Measurements from ENCODE around the gene KMT5C. TPM values are rescaled to one million over a fixed set of nuclear protein-coding genes. Genes with fewer than 3 reads are reported as not detected.
"Not testable (repeated sequence)": the region's sequence is repeated elsewhere in the genome, so short reads cannot be mapped to it uniquely, and the experiment has no call there.

Gene KMT5C
- total RNA-seq, 2 donors from 2014 or later = 10.2 to 25.2 TPM

GRCh38 chr19:55322204-55322885 lies 17.3 kb upstream of the KMT5C start:
- no peak overlapping the region for H3K4me3 ChIP-seq
- H3K27ac ChIP-seq = no peak overlapping the region
- H3K27me3 ChIP-seq (replicated peaks; ENCODE audit: insufficient read depth) = no peaks in the 10 kb centered on the region
- ATAC-seq (ENCODE audit: insufficient number of reproducible peaks, low FRiP score, low read depth) (no peak), DNase-seq (ENCODE audit: low spot score) (no peak)
- H3K4me1 ChIP-seq (ENCODE audit: control insufficient read depth in 1 of 2, low read depth in 2 of 2) = no peaks in the 10 kb centered on the region
- no peaks in the 10 kb centered on the region for H3K9me3 ChIP-seq
- no peak for TF ChIP-seq CTCF (IDR thresholded peaks at IDR 0.05)
- H3K36me3 ChIP-seq = no peaks in the 10 kb centered on the region

GRCh38 chr19:55324662-55325061 lies 15.0 kb upstream of the KMT5C start:
- H3K27ac ChIP-seq = peak overlapping the region in 1 of 2 donors; percentile 12

GRCh38 chr19:55325172-55325571 lies 14.5 kb upstream of the KMT5C start, which contains the start of gene TMEM150B:
TSS of gene TMEM150B (minus strand) at chr19:55325341. CDS start at chr19:55321036, 4,305 bp downstream.
- Histone ChIP-seq H3K4me1 (ENCODE audit: control insufficient read depth in 1 of 2, low read depth in 2 of 2) (peaks cover 0 to 3% of the 10 kb centered on the region in 2 donors), H3K4me3 (peak within 1 kb of the TSS; percentile 32), H3K36me3 (no peaks in the 10 kb centered on the region), H3K27me3 (replicated peaks; ENCODE audit: insufficient read depth) (no peaks in the 10 kb centered on the region), H3K9me3 (no peaks in the 10 kb centered on the region), H3K27ac (peak within 1 kb of the TSS in 1 of 2 donors; percentile 12)
- ATAC-seq (ENCODE audit: insufficient number of reproducible peaks, low FRiP score, low read depth) (no peak), DNase-seq (ENCODE audit: low spot score) (no peak)
- TF ChIP-seq CTCF (IDR thresholded peaks at IDR 0.05) = no peak

More at GRCh38 chr19:55324662-55325061, 15.0 kb upstream of the KMT5C start:
- Histone ChIP-seq H3K4me3 (peak overlapping the region; percentile 32), H3K9me3 (no peaks in the 10 kb centered on the region), H3K4me1 (ENCODE audit: control insufficient read depth in 1 of 2, low read depth in 2 of 2) (peaks cover 0 to 3% of the 10 kb centered on the region in 2 donors), H3K36me3 (no peaks in the 10 kb centered on the region), H3K27me3 (replicated peaks; ENCODE audit: insufficient read depth) (no peaks in the 10 kb centered on the region)
- no peak for TF ChIP-seq CTCF (IDR thresholded peaks at IDR 0.05)
- DNase-seq (ENCODE audit: low spot score) = no peak
- ATAC-seq (ENCODE audit: insufficient number of reproducible peaks, low FRiP score, low read depth) = no peak

- not testable (repeated sequence) for H3K4me1 ChIP-seq (ENCODE audit: control insufficient read depth in 1 of 2, low read depth in 2 of 2); H3K36me3 ChIP-seq; DNase-seq (ENCODE audit: low spot score); H3K4me3 ChIP-seq; H3K27ac ChIP-seq; H3K27me3 ChIP-seq (replicated peaks; ENCODE audit: insufficient read depth); ATAC-seq (ENCODE audit: insufficient number of reproducible peaks, low FRiP score, low read depth); H3K9me3 ChIP-seq
Measured at GRCh38 chr19:55328774-55329318, 10.8 kb upstream of the KMT5C start.

- not testable (repeated sequence) for H3K9me3 ChIP-seq; H3K27me3 ChIP-seq (replicated peaks; ENCODE audit: insufficient read depth); H3K4me3 ChIP-seq; H3K4me1 ChIP-seq (ENCODE audit: control insufficient read depth in 1 of 2, low read depth in 2 of 2); H3K36me3 ChIP-seq; DNase-seq (ENCODE audit: low spot score); ATAC-seq (ENCODE audit: insufficient number of reproducible peaks, low FRiP score, low read depth); H3K27ac ChIP-seq
Measured at GRCh38 chr19:55329791-55330190, 9.9 kb upstream of the KMT5C start.

- no peak overlapping the region for H3K4me3 ChIP-seq
- H3K27ac ChIP-seq = no peak overlapping the region
- ATAC-seq (ENCODE audit: insufficient number of reproducible peaks, low FRiP score, low read depth) (no peak), DNase-seq (ENCODE audit: low spot score) (no peak)
- TF ChIP-seq CTCF (IDR thresholded peaks at IDR 0.05) = no peak
- no peaks in the 10 kb centered on the region for H3K9me3 ChIP-seq
- no peaks in the 10 kb centered on the region for H3K36me3 ChIP-seq
- H3K4me1 ChIP-seq (ENCODE audit: control insufficient read depth in 1 of 2, low read depth in 2 of 2) = peaks cover 0 to 6% of the 10 kb centered on the region in 2 donors
- H3K27me3 ChIP-seq (replicated peaks; ENCODE audit: insufficient read depth) = no peaks in the 10 kb centered on the region
Measured at GRCh38 chr19:55333870-55334269, 5.8 kb upstream of the KMT5C start.

All from thoracic aorta (tissue), 2 donors.